RWPE1 (cell line): ENCODE measurements around the gene TPBGL.

Experiments
- CTCF ChIA-PET: fragments of 350-600 bp; sonication (Branson Sonifier 250); formaldehyde crosslinking; extraction: SDS; loops from one replicate; lab custom pipeline; 2021; lab: Yijun Ruan, JAX
- POLR2A ChIA-PET: fragments of 400-600 bp; formaldehyde crosslinking; extraction: SDS; loops from one replicate; lab custom pipeline; 2020; ENCODE audit warnings: antibody characterized with exemption; ENCODE audit not compliant: low non-redundant PET; lab: Yijun Ruan, JAX
- DNase-seq: peaks from one replicate; pipeline ENCODE4 v3.0.0; 2012; ENCODE audit warnings: low spot score
- H3K27ac ChIP-seq: fragments of 450-650 bp; 2 replicates; pipeline ENCODE4 v1.5.1; 2017
- TF ChIP-seq, protein P1 (sequence below): fragments of 450-650 bp; conservative IDR thresholded peaks from 2 replicates; pipeline ENCODE4 v1.5.1; 2017; ENCODE audit warnings: low read depth, mild to moderate bottlenecking

Gene TPBGL

DNA sequence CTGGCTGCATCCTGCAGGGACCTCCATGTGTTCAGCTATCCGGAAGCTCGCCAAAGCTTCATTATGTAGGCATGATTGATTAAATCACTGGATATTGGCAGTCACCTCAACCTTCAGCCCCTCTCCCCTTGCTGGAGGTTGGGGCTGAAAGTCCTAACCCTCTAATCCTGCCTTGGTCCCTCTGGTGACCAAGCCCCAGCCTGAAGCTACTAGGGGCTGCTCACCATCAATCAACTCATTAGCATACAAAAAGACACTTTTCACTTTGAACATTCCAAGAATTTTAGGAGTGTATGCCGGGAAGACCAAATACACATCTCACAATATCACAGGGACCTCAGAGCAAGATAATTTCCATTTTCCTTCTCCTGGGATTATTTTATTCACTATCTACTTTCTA is 38.8 kb upstream of the TPBGL start:
- no peak overlapping the region for H3K27ac ChIP-seq
- no peak for DNase-seq
- CTCF ChIA-PET, result interaction anchor here (1.7 kb wide), 1 partner anchor 61 kb away, joined by 6 read pairs; no protein-coding TSS in a partner anchor
- POLR2A ChIA-PET, result no interaction called here
- TF ChIP-seq, protein P1, sequence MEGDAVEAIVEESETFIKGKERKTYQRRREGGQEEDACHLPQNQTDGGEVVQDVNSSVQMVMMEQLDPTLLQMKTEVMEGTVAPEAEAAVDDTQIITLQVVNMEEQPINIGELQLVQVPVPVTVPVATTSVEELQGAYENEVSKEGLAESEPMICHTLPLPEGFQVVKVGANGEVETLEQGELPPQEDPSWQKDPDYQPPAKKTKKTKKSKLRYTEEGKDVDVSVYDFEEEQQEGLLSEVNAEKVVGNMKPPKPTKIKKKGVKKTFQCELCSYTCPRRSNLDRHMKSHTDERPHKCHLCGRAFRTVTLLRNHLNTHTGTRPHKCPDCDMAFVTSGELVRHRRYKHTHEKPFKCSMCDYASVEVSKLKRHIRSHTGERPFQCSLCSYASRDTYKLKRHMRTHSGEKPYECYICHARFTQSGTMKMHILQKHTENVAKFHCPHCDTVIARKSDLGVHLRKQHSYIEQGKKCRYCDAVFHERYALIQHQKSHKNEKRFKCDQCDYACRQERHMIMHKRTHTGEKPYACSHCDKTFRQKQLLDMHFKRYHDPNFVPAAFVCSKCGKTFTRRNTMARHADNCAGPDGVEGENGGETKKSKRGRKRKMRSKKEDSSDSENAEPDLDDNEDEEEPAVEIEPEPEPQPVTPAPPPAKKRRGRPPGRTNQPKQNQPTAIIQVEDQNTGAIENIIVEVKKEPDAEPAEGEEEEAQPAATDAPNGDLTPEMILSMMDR, result no peak

DNA sequence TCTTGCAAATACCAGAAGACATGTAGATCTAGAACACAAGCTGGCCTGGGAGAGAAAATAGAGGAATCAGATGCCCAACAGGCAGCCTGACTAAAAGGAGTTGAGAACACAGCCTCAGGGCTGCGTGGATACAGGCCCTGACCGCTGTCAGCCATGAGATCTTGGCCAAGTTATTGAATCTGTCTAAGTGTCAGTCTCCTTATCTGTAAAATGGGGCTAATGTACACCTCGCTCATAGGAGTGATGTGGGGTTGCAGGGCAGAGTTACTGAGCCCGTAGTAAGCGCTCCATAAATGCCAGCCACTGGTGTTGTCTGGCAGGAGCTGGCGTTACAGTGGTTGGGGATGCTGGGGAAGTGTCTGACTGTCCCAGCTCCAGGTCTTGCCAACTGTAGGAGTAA is 38.4 kb upstream of the TPBGL start:
- POLR2A ChIA-PET, result no interaction called here
- CTCF ChIA-PET, result interaction anchor here (1.7 kb wide), 1 partner anchor 62 kb away, joined by 6 read pairs; no protein-coding TSS in a partner anchor
- DNase-seq, result no peak

DNA sequence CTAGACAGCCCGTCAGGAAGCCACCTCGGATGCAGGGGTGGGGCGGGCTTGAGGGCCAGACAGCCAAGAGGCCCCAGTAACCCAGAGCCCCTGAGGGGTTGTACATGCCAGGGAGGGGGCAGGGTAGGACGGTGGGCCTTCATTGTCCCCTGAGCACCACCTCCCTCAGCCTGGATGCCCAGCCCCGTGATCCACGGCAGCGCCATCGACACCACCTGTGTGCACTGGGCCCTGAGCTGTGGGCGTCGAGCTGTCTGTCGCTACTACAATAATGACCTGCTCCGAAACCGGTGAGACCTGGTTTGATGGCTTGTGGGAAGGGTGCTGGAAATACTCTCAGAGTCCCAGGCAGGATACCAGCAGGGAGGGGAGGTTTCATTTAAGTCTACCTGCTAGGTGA is 37.4 kb upstream of the TPBGL start:
- TF ChIP-seq, protein P1, result no peak
- ChIA-PET CTCF (interaction anchor here (0.6 kb wide), 1 partner anchor 476 kb away, joined by 5 read pairs; no protein-coding TSS in a partner anchor), POLR2A (no interaction called here)
- H3K27ac ChIP-seq, result no peak overlapping the region
- no peak for DNase-seq

More for the DNA sequence above, 38.4 kb upstream of the TPBGL start:
- TF ChIP-seq, protein P1, result no peak
- H3K27ac ChIP-seq, result no peak overlapping the region

DNA sequence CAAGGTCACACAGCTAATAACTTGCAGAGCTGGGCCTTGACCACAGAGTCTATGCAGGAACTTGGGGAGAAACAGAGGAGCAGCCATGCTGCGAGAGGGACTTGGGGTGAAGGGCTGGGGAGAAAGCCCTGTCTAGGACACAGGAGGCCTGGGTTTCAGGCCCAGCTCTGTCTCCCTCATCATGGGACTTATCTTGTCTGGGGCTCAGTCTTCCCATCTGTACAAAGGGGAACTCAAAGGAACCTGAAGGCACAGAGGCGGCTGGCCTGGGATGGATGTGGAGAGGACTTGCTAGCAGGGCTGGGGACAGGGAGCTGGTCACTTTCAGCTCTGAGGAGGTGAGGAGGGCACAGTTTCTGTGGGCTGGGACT is 36.9 kb upstream of the TPBGL start:
- TF ChIP-seq, protein P1, result no peak
- ChIA-PET POLR2A (no interaction called here), CTCF (interaction anchor here (0.6 to 2.0 kb wide), 3 partner anchors 177 to 475 kb away, joined by 5 to 17 read pairs (median 5); no protein-coding TSS in a partner anchor)
- DNase-seq, result no peak
- H3K27ac ChIP-seq, result no peak overlapping the region

DNA sequence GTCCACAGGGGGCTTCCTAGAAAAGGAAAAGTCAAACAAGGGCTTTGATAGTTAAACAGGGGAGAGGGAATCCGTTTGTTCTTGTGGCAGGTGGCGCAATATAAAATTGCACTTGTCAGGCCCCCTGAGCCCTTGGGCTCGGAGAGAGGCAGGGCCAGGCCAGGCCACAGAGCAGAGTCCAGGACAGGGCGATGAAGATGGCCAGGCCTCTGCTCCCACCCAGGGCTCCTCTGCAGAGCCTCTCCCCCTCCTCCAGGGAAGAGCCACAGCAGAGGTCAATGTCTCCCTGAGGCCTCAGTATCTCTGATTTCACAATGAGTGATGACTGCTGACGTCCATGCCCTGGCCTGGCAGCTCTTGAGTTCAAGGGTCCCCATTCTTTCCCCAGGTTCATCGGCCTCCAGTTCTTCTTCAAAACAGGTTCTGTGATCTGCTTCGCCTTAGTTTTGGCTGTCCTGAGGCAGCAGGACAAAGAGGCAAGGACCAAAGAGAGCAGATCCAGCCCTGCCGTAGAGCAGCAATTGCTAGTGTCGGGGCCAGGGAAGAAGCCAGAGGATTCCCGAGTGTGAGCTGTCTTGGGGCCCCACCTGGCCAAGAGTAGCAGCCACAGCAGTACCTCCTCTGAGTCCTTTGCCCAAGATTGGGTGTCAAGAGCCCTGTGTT is 36.4 kb upstream of the TPBGL start:
- ChIA-PET CTCF (interaction anchor here (0.6 to 2.0 kb wide), 27 partner anchors 9 to 279 kb away, joined by 3 to 36 read pairs (median 4); partner anchors contain the start of gene TPBGL), POLR2A (no interaction called here)
- no peak overlapping the region for H3K27ac ChIP-seq
- TF ChIP-seq, protein P1, result no peak
- no peak for DNase-seq

DNA sequence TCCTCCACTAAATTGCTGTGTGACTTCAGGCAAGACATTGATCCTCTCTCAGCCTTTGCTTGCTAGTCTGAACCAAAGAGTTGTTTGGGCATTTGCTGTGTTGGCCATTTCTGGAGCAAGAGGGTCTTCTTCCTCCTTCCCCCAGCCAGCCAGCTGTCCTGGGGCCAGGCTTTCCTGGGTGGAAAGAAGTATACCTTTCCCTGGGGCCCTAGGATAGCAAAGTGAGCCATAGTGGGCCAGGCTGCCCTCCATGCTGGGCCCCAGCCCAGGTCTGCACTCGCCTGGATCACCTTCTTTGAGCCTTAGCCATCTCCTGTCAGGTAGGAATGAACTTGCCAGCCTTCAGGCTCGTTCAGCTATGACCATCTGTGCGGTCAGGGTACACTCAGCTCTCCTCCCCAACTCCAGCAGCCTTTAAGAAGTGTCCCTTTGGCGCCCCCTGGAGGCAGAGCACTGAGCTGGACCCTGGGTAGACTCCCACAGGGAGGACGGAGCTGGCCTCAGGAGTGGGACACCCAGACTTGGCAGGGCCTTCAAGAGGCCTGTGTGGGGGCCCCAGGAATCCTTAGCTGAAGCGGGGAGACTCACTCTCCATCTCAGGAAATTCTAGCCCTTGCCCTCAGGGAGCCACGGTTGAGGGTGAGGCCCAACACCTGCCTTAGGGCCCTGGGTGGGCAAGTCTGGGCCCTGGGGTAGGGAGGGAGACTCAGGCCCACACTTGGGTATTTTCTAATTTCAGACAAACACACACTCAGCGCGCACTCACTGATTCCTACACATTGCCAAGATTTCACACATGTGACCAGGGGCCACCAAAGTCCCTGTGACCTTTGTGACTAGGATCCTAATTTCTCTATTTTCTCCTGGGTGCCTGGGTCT is 35.6 kb upstream of the TPBGL start:
- ChIA-PET POLR2A (no interaction called here), CTCF (interaction anchor here (0.5 to 2.0 kb wide), 33 partner anchors 9 to 329 kb away, joined by 3 to 36 read pairs (median 4); partner anchors contain the start of gene TPBGL)
- DNase-seq, result peak; percentile 76
- no peak overlapping the region for H3K27ac ChIP-seq
- TF ChIP-seq, protein P1, result peak; percentile 81
